ENCODE data around the gene JAG2. TPM values are rescaled to one million over a fixed set of nuclear protein-coding genes. Genes with fewer than 3 reads are reported as not detected.

The JAG2 gene
- total and polyA plus RNA-seq, 4 experiments from 2014 or later = 0.29 to 0.80 TPM; not detected in 2

- H3K27me3 ChIP-seq (ENCODE audit: insufficient read depth, low read length) = no peaks in the 10 kb centered on the region
- Mint-ChIP-seq H3K36me3 (no peaks in the 10 kb centered on the region), H3K9me3 (no peaks in the 10 kb centered on the region), H3K27ac (no peak overlapping the region), H3K27me3 (no peaks in the 10 kb centered on the region), H3K4me1 (no peaks in the 10 kb centered on the region), H3K4me3 (no peak overlapping the region)
- H3K4me3 ChIP-seq (ENCODE audit: low read length in 2 of 2) = no peak overlapping the region
- peak in 1 of 5 donors; percentile 39 for DNase-seq
- no peak overlapping the region for H3K27ac ChIP-seq (ENCODE audit: low read depth, low read length)
- no peaks in the 10 kb centered on the region for H3K36me3 ChIP-seq (ENCODE audit: insufficient read depth, low read length)
- no peaks in the 10 kb centered on the region for H3K4me1 ChIP-seq (ENCODE audit: insufficient read depth, low read length)
- intact Hi-C loops (cut with micrococcal nuclease) = no loop called here
- POLR2A ChIA-PET (ENCODE audit: partially characterized antibody) = no interaction called here
- CTCF ChIA-PET (ENCODE audit: partially characterized antibody) = no interaction called here
- H3K9me3 ChIP-seq (ENCODE audit: control insufficient read depth in 1 of 2, low read length in 2 of 2) = no peaks in the 10 kb centered on the region
These were observed 19.3 kb downstream of the JAG2 start for GRCh38 chr14:105149146-105149781.

GRCh38 chr14:105148604-105149145, 19.9 kb downstream of the JAG2 start:
- ChIA-PET POLR2A (ENCODE audit: partially characterized antibody) (no interaction called here), CTCF (ENCODE audit: partially characterized antibody) (no interaction called here)
- Mint-ChIP-seq H3K9me3 (no peaks in the 10 kb centered on the region), H3K36me3 (no peaks in the 10 kb centered on the region), H3K4me3 (no peak overlapping the region), H3K27me3 (no peaks in the 10 kb centered on the region), H3K4me1 (no peaks in the 10 kb centered on the region), H3K27ac (no peak overlapping the region)
- H3K4me1 ChIP-seq (ENCODE audit: insufficient read depth, low read length) = no peaks in the 10 kb centered on the region
- peak in 1 of 5 donors; percentile 4 for DNase-seq
- intact Hi-C loops (cut with micrococcal nuclease) = no loop called here
- no peaks in the 10 kb centered on the region for H3K9me3 ChIP-seq (ENCODE audit: control insufficient read depth in 1 of 2, low read length in 2 of 2)
- no peaks in the 10 kb centered on the region for H3K36me3 ChIP-seq (ENCODE audit: insufficient read depth, low read length)
- no peak overlapping the region for H3K27ac ChIP-seq (ENCODE audit: low read depth, low read length)
- no peaks in the 10 kb centered on the region for H3K27me3 ChIP-seq (ENCODE audit: insufficient read depth, low read length)
- no peak overlapping the region for H3K4me3 ChIP-seq (ENCODE audit: low read length in 2 of 2)

GRCh38 chr14:105147671-105148603, 20.6 kb downstream of the JAG2 start:
- ChIA-PET CTCF (ENCODE audit: partially characterized antibody) (no interaction called here), POLR2A (ENCODE audit: partially characterized antibody) (no interaction called here)
- H3K36me3 Mint-ChIP-seq = no peaks in the 10 kb centered on the region
- no peaks in the 10 kb centered on the region for H3K9me3 Mint-ChIP-seq
- H3K27ac ChIP-seq (ENCODE audit: low read depth, low read length) = no peak overlapping the region
- intact Hi-C loops (cut with micrococcal nuclease) = no loop called here
- no peak overlapping the region for H3K27ac Mint-ChIP-seq
- no peaks in the 10 kb centered on the region for H3K9me3 ChIP-seq (ENCODE audit: control insufficient read depth in 1 of 2, low read length in 2 of 2)
- no peaks in the 10 kb centered on the region for H3K36me3 ChIP-seq (ENCODE audit: insufficient read depth, low read length)
- H3K4me1 Mint-ChIP-seq = no peaks in the 10 kb centered on the region
- no peaks in the 10 kb centered on the region for H3K27me3 ChIP-seq (ENCODE audit: insufficient read depth, low read length)
- DNase-seq = peak in 1 of 5 donors; percentile 21
- no peaks in the 10 kb centered on the region for H3K27me3 Mint-ChIP-seq
- no peak overlapping the region for H3K4me3 Mint-ChIP-seq
- no peaks in the 10 kb centered on the region for H3K4me1 ChIP-seq (ENCODE audit: insufficient read depth, low read length)
- no peak overlapping the region for H3K4me3 ChIP-seq (ENCODE audit: low read length in 2 of 2)

GRCh38 chr14:105146976-105147635, 21.5 kb downstream of the JAG2 start:
- Histone ChIP-seq H3K27ac (ENCODE audit: low read depth, low read length) (no peak overlapping the region), H3K27me3 (ENCODE audit: insufficient read depth, low read length) (no peaks in the 10 kb centered on the region), H3K9me3 (ENCODE audit: control insufficient read depth in 1 of 2, low read length in 2 of 2) (no peaks in the 10 kb centered on the region), H3K4me1 (ENCODE audit: insufficient read depth, low read length) (no peaks in the 10 kb centered on the region), H3K36me3 (ENCODE audit: insufficient read depth, low read length) (no peaks in the 10 kb centered on the region), H3K4me3 (ENCODE audit: low read length in 2 of 2) (no peak overlapping the region)
- Mint-ChIP-seq H3K36me3 (no peaks in the 10 kb centered on the region), H3K27ac (no peak overlapping the region), H3K4me1 (no peaks in the 10 kb centered on the region), H3K9me3 (no peaks in the 10 kb centered on the region), H3K27me3 (no peaks in the 10 kb centered on the region), H3K4me3 (no peak overlapping the region)
- POLR2A ChIA-PET (ENCODE audit: partially characterized antibody) = no interaction called here
- peak in 1 of 5 donors; percentile 13 for DNase-seq
- intact Hi-C loops (cut with micrococcal nuclease) = no loop called here
- CTCF ChIA-PET (ENCODE audit: partially characterized antibody) = no interaction called here

- H3K9me3 ChIP-seq (ENCODE audit: control insufficient read depth in 1 of 2, low read length in 2 of 2) = no peaks in the 10 kb centered on the region
- Mint-ChIP-seq H3K9me3 (peaks cover 0 to 2% (median 0%) of the 10 kb centered on the region in 8 donors), H3K27me3 (no peaks in the 10 kb centered on the region), H3K27ac (no peak overlapping the region), H3K4me3 (no peak overlapping the region), H3K4me1 (no peaks in the 10 kb centered on the region), H3K36me3 (no peaks in the 10 kb centered on the region)
- no peaks in the 10 kb centered on the region for H3K27me3 ChIP-seq (ENCODE audit: insufficient read depth, low read length)
- ChIA-PET CTCF (ENCODE audit: partially characterized antibody) (no interaction called here), POLR2A (ENCODE audit: partially characterized antibody) (no interaction called here)
- no peak overlapping the region for H3K27ac ChIP-seq (ENCODE audit: low read depth, low read length)
- no peaks in the 10 kb centered on the region for H3K36me3 ChIP-seq (ENCODE audit: insufficient read depth, low read length)
- peak in 1 of 5 donors; percentile 14 for DNase-seq
- H3K4me1 ChIP-seq (ENCODE audit: insufficient read depth, low read length) = no peaks in the 10 kb centered on the region
- H3K4me3 ChIP-seq (ENCODE audit: low read length in 2 of 2) = no peak overlapping the region
- intact Hi-C loops (cut with micrococcal nuclease) = no loop called here
These were observed 22.2 kb downstream of the JAG2 start for GRCh38 chr14:105146181-105146975.

- Histone ChIP-seq H3K27ac (ENCODE audit: low read depth, low read length) (no peak overlapping the region), H3K4me1 (ENCODE audit: insufficient read depth, low read length) (no peaks in the 10 kb centered on the region), H3K4me3 (ENCODE audit: low read length in 2 of 2) (no peak overlapping the region), H3K9me3 (ENCODE audit: control insufficient read depth in 1 of 2, low read length in 2 of 2) (no peaks in the 10 kb centered on the region), H3K27me3 (ENCODE audit: insufficient read depth, low read length) (no peaks in the 10 kb centered on the region), H3K36me3 (ENCODE audit: insufficient read depth, low read length) (no peaks in the 10 kb centered on the region)
- Mint-ChIP-seq H3K36me3 (no peaks in the 10 kb centered on the region), H3K4me1 (no peaks in the 10 kb centered on the region), H3K9me3 (peaks cover 0 to 8% (median 2%) of the 10 kb centered on the region in 8 donors), H3K4me3 (no peak overlapping the region), H3K27ac (no peak overlapping the region), H3K27me3 (no peaks in the 10 kb centered on the region)
- peak in 1 of 5 donors; percentile 28 for DNase-seq
- ChIA-PET CTCF (ENCODE audit: partially characterized antibody) (no interaction called here), POLR2A (ENCODE audit: partially characterized antibody) (no interaction called here)
- intact Hi-C loops (cut with micrococcal nuclease) = no loop called here
These were observed 23.0 kb downstream of the JAG2 start for GRCh38 chr14:105145381-105146180.

Data from CD4-positive, alpha-beta memory T cell (primary cell).